Measurements from ENCODE around the gene KRT9.

- TF ChIP-seq CEBPB (IDR thresholded peaks at IDR 0.05; ENCODE audit: low read depth) (no peak), JUND (IDR thresholded peaks at IDR 0.05) (no peak), FOSL1 (IDR thresholded peaks at IDR 0.05; ENCODE audit: low read depth) (no peak), POLR2A (IDR thresholded peaks at IDR 0.05; ENCODE audit: borderline replicate concordance, extremely low read depth, insufficient read depth, insufficient read length) (no peak), POLR2AphosphoS5 (IDR thresholded peaks at IDR 0.05; ENCODE audit: low read depth, low read length) (no peak), TCF7L2 (IDR thresholded peaks at IDR 0.05; ENCODE audit: borderline replicate concordance, extremely low read depth, insufficient read depth, insufficient read length) (no peak)
- TF ChIP-seq, protein P1, sequence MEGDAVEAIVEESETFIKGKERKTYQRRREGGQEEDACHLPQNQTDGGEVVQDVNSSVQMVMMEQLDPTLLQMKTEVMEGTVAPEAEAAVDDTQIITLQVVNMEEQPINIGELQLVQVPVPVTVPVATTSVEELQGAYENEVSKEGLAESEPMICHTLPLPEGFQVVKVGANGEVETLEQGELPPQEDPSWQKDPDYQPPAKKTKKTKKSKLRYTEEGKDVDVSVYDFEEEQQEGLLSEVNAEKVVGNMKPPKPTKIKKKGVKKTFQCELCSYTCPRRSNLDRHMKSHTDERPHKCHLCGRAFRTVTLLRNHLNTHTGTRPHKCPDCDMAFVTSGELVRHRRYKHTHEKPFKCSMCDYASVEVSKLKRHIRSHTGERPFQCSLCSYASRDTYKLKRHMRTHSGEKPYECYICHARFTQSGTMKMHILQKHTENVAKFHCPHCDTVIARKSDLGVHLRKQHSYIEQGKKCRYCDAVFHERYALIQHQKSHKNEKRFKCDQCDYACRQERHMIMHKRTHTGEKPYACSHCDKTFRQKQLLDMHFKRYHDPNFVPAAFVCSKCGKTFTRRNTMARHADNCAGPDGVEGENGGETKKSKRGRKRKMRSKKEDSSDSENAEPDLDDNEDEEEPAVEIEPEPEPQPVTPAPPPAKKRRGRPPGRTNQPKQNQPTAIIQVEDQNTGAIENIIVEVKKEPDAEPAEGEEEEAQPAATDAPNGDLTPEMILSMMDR (IDR thresholded peaks at IDR 0.05 in 2 of 3, conservative IDR thresholded peaks at IDR 0.05 in 1 of 3; ENCODE audit: borderline replicate concordance in 1 of 3, insufficient read depth in 1 of 3, low read depth in 2 of 3, low read length in 2 of 3) = no peak
Observed at GRCh38 chr17:41544935-41545334, 26.9 kb downstream of the KRT9 start.
